ENCODE measurements around the gene GMCL2. TPM values are rescaled to one million over a fixed set of nuclear protein-coding genes. Genes with fewer than 3 reads are reported as not detected.

Gene GMCL2
- total RNA-seq, 2 donors from 2014 or later: not detected

GRCh38 chr5:178180141-178180863 lies 6.9 kb downstream of the GMCL2 start:
- Histone ChIP-seq H3K4me1 (no peaks in the 10 kb centered on the region), H3K27ac (no peak overlapping the region), H3K9me3 (no peaks in the 10 kb centered on the region), H3K27me3 (no peaks in the 10 kb centered on the region), H3K4me3 (no peak overlapping the region), H3K36me3 (replicated peaks in 1 of 2; ENCODE audit: insufficient read depth in 1 of 2, low read depth in 2 of 2) (no peaks in the 10 kb centered on the region)
- intact Hi-C loops (cut with DNase I): no loop called here
- no peak for ATAC-seq
- no peak for DNase-seq
- 18 to 30% methylated on average over 6 to 9 of the region's 9 CpGs for WGBS, 2 donors
- TF ChIP-seq, protein P1, sequence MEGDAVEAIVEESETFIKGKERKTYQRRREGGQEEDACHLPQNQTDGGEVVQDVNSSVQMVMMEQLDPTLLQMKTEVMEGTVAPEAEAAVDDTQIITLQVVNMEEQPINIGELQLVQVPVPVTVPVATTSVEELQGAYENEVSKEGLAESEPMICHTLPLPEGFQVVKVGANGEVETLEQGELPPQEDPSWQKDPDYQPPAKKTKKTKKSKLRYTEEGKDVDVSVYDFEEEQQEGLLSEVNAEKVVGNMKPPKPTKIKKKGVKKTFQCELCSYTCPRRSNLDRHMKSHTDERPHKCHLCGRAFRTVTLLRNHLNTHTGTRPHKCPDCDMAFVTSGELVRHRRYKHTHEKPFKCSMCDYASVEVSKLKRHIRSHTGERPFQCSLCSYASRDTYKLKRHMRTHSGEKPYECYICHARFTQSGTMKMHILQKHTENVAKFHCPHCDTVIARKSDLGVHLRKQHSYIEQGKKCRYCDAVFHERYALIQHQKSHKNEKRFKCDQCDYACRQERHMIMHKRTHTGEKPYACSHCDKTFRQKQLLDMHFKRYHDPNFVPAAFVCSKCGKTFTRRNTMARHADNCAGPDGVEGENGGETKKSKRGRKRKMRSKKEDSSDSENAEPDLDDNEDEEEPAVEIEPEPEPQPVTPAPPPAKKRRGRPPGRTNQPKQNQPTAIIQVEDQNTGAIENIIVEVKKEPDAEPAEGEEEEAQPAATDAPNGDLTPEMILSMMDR (IDR thresholded peaks at IDR 0.05): no peak
- no peak for TF ChIP-seq POLR2A (IDR thresholded peaks at IDR 0.05)

DNA sequence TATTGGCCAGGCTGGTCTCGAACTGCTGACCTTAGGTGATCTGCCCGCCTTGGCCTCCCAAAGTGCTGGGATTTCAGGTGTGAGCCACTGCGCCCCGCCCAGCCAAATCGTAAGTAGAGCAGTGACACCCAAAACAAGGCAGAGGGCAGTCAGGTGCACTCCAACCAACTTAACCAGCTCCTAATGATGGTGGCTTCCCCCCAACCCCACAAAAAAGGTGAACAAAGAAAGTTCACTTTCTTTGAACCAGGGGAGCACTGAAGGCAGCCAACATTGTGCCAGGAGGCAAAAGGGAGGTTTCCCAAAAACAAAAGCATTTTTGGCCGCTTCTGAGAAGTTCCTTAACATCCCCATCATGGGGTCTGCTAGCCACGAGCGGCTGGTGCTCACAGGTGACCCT lies 9.6 kb downstream of the GMCL2 start:
- no peak for TF ChIP-seq POLR2A (IDR thresholded peaks at IDR 0.05)
- TF ChIP-seq, protein P1 (IDR thresholded peaks at IDR 0.05): no peak
- 84 to 90% methylated on average over 7 to 8 of the region's 8 CpGs for WGBS, 2 donors
- DNase-seq: no peak
- no peak for ATAC-seq
- Histone ChIP-seq H3K27me3 (no peaks in the 10 kb centered on the region), H3K27ac (no peak overlapping the region), H3K4me1 (no peaks in the 10 kb centered on the region), H3K4me3 (no peak overlapping the region), H3K9me3 (no peaks in the 10 kb centered on the region), H3K36me3 (replicated peaks in 1 of 2; ENCODE audit: insufficient read depth in 1 of 2, low read depth in 2 of 2) (no peaks in the 10 kb centered on the region)
- intact Hi-C loops (cut with DNase I): no loop called here

- no peaks in the 10 kb centered on the region for H3K9me3 ChIP-seq
- H3K27ac ChIP-seq: no peak overlapping the region
- H3K27me3 ChIP-seq: no peaks in the 10 kb centered on the region
- ATAC-seq: no peak
- H3K4me3 ChIP-seq: no peak overlapping the region
- DNase-seq: no peak
- H3K4me1 ChIP-seq: no peaks in the 10 kb centered on the region
- TF ChIP-seq, protein P1 (IDR thresholded peaks at IDR 0.05): no peak
- TF ChIP-seq POLR2A (IDR thresholded peaks at IDR 0.05): no peak
- H3K36me3 ChIP-seq (replicated peaks in 1 of 2; ENCODE audit: insufficient read depth in 1 of 2, low read depth in 2 of 2): no peaks in the 10 kb centered on the region
- WGBS, 2 donors: 51 to 68% methylated on average over 6 of the region's 6 CpGs
- intact Hi-C loops (cut with DNase I): no loop called here
Measured at GRCh38 chr5:178176791-178177190, 10.4 kb downstream of the GMCL2 start.

GRCh38 chr5:178174456-178174855 lies 12.7 kb downstream of the GMCL2 start:
- intact Hi-C loops (cut with DNase I): no loop called here
- Histone ChIP-seq H3K27ac (no peak overlapping the region), H3K4me3 (no peak overlapping the region), H3K9me3 (no peaks in the 10 kb centered on the region), H3K36me3 (replicated peaks in 1 of 2; ENCODE audit: insufficient read depth in 1 of 2, low read depth in 2 of 2) (no peaks in the 10 kb centered on the region), H3K27me3 (no peaks in the 10 kb centered on the region), H3K4me1 (no peaks in the 10 kb centered on the region)
- 82 to 87% methylated on average over 3 of the region's 3 CpGs for WGBS, 2 donors
- DNase-seq: no peak
- TF ChIP-seq, protein P1 (IDR thresholded peaks at IDR 0.05): no peak
- no peak for TF ChIP-seq POLR2A (IDR thresholded peaks at IDR 0.05)
- ATAC-seq: no peak

DNA sequence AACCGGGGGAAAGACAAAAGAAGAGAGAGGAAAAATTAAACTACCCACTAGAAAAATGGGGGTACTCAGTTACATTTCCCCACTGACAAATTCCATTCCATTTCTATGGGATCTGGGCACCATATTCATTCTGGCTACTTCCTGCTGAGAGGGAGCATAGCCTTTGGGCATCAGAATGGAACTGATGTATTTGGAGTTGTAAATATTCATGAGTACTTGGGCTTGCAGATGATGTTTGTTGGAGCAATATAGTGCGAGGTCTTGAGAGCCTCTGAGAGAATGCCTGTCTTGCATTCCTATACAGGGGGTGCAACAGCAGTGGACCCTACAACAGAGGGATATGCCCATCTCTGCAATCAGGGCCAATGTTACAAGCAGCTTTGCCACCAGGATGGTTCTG lies 16.7 kb downstream of the GMCL2 start:
- no peak for ATAC-seq
- DNase-seq: no peak
- 86 to 88% methylated on average over 2 of the region's 2 CpGs for WGBS, 2 donors
- Histone ChIP-seq H3K27me3 (peaks cover 0 to 5% of the 10 kb centered on the region in 2 donors), H3K36me3 (replicated peaks in 1 of 2; ENCODE audit: insufficient read depth in 1 of 2, low read depth in 2 of 2) (no peaks in the 10 kb centered on the region), H3K27ac (no peak overlapping the region), H3K4me3 (no peak overlapping the region), H3K9me3 (no peaks in the 10 kb centered on the region), H3K4me1 (no peaks in the 10 kb centered on the region)
- intact Hi-C loops (cut with DNase I): no loop called here
- TF ChIP-seq, protein P1 (IDR thresholded peaks at IDR 0.05): no peak
